ENCODE data around the gene TCFL5. TPM values are rescaled to one million over a fixed set of nuclear protein-coding genes. Genes with fewer than 3 reads are reported as not detected.
A peak's percentile ranks its signal among the peaks of the same experiment; 100 is the strongest.

TCFL5 gene
- total RNA-seq, 1 experiment from 2014 or later = 20.4 TPM

DNA sequence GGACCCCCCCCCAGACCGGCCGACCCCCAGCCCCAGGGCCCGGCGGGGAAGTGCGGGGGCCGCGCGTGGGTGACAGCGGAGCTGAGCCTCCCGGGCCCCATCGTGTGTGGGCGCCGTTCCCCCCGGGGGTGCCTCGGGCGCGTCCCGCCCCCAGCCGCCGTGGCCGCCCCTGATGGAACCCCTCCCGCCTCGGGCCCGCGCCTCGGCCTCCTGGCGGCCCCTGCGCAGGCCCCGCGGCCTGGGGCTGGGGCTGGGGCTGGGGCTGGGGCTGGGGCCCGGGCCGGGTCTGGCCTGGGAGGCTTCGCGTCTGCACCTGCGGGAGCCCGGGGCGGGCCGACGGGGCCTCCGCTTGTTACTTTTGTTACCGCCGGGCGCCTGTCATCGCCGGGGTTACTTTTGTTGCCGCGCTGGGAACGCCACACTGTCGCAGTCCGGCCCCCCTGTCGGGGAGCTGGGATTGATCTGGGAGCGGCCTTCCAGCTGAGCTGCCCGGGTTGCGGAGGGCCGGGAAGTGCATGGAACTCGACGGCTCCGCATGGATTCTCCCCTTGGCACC is 56.4 kb downstream of the TCFL5 start:
- no peak for DNase-seq (ENCODE audit: low spot score)
- H3K27ac Mint-ChIP-seq = no peak overlapping the region
- CTCF ChIA-PET = interaction anchor here (0.6 to 2.2 kb wide), 4 partner anchors 10 to 111 kb away, joined by 3 to 12 read pairs (median 4); no protein-coding TSS in a partner anchor
- H3K36me3 Mint-ChIP-seq = peaks cover 8% of the 10 kb centered on the region
- peak overlapping the region; percentile 71 for H3K4me3 Mint-ChIP-seq
- peaks cover 7% of the 10 kb centered on the region; the same call in 1 of the 2 replicates for H3K27me3 Mint-ChIP-seq (ENCODE audit: low read depth)
- peaks cover 11% of the 10 kb centered on the region for H3K4me1 Mint-ChIP-seq
- POLR2A ChIA-PET = interaction anchor here (1.7 kb wide), 1 partner anchor 10 kb away, joined by 7 read pairs; no protein-coding TSS in a partner anchor
- peak; percentile 13 for ATAC-seq
- TF ChIP-seq, protein P1, sequence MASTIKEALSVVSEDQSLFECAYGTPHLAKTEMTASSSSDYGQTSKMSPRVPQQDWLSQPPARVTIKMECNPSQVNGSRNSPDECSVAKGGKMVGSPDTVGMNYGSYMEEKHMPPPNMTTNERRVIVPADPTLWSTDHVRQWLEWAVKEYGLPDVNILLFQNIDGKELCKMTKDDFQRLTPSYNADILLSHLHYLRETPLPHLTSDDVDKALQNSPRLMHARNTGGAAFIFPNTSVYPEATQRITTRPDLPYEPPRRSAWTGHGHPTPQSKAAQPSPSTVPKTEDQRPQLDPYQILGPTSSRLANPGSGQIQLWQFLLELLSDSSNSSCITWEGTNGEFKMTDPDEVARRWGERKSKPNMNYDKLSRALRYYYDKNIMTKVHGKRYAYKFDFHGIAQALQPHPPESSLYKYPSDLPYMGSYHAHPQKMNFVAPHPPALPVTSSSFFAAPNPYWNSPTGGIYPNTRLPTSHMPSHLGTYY (CRISPR knock-in tag; IDR thresholded peaks at IDR 0.05) = no peak
- TF ChIP-seq, protein P2, sequence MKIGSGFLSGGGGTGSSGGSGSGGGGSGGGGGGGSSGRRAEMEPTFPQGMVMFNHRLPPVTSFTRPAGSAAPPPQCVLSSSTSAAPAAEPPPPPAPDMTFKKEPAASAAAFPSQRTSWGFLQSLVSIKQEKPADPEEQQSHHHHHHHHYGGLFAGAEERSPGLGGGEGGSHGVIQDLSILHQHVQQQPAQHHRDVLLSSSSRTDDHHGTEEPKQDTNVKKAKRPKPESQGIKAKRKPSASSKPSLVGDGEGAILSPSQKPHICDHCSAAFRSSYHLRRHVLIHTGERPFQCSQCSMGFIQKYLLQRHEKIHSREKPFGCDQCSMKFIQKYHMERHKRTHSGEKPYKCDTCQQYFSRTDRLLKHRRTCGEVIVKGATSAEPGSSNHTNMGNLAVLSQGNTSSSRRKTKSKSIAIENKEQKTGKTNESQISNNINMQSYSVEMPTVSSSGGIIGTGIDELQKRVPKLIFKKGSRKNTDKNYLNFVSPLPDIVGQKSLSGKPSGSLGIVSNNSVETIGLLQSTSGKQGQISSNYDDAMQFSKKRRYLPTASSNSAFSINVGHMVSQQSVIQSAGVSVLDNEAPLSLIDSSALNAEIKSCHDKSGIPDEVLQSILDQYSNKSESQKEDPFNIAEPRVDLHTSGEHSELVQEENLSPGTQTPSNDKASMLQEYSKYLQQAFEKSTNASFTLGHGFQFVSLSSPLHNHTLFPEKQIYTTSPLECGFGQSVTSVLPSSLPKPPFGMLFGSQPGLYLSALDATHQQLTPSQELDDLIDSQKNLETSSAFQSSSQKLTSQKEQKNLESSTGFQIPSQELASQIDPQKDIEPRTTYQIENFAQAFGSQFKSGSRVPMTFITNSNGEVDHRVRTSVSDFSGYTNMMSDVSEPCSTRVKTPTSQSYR (CRISPR knock-in tag; IDR thresholded peaks at IDR 0.05) = no peak
- TF ChIP-seq, protein P3, sequence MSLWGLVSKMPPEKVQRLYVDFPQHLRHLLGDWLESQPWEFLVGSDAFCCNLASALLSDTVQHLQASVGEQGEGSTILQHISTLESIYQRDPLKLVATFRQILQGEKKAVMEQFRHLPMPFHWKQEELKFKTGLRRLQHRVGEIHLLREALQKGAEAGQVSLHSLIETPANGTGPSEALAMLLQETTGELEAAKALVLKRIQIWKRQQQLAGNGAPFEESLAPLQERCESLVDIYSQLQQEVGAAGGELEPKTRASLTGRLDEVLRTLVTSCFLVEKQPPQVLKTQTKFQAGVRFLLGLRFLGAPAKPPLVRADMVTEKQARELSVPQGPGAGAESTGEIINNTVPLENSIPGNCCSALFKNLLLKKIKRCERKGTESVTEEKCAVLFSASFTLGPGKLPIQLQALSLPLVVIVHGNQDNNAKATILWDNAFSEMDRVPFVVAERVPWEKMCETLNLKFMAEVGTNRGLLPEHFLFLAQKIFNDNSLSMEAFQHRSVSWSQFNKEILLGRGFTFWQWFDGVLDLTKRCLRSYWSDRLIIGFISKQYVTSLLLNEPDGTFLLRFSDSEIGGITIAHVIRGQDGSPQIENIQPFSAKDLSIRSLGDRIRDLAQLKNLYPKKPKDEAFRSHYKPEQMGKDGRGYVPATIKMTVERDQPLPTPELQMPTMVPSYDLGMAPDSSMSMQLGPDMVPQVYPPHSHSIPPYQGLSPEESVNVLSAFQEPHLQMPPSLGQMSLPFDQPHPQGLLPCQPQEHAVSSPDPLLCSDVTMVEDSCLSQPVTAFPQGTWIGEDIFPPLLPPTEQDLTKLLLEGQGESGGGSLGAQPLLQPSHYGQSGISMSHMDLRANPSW (CRISPR knock-in tag; conservative IDR thresholded peaks at IDR 0.05; ENCODE audit: low read depth) = no peak
- TF ChIP-seq, protein P4, sequence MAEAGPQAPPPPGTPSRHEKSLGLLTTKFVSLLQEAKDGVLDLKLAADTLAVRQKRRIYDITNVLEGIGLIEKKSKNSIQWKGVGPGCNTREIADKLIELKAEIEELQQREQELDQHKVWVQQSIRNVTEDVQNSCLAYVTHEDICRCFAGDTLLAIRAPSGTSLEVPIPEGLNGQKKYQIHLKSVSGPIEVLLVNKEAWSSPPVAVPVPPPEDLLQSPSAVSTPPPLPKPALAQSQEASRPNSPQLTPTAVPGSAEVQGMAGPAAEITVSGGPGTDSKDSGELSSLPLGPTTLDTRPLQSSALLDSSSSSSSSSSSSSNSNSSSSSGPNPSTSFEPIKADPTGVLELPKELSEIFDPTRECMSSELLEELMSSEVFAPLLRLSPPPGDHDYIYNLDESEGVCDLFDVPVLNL (CRISPR knock-in tag; IDR thresholded peaks at IDR 0.05; ENCODE audit: borderline replicate concordance, low read depth) = no peak
- TF ChIP-seq TEAD4 (CRISPR knock-in tag; IDR thresholded peaks at IDR 0.05) (no peak), NR1H2 (CRISPR knock-in tag; IDR thresholded peaks at IDR 0.05) (no peak), TEAD1 (CRISPR knock-in tag; IDR thresholded peaks at IDR 0.05) (no peak), ESRRA (CRISPR knock-in tag; IDR thresholded peaks at IDR 0.05; ENCODE audit: borderline replicate concordance) (no peak)
- TF ChIP-seq, protein P5, sequence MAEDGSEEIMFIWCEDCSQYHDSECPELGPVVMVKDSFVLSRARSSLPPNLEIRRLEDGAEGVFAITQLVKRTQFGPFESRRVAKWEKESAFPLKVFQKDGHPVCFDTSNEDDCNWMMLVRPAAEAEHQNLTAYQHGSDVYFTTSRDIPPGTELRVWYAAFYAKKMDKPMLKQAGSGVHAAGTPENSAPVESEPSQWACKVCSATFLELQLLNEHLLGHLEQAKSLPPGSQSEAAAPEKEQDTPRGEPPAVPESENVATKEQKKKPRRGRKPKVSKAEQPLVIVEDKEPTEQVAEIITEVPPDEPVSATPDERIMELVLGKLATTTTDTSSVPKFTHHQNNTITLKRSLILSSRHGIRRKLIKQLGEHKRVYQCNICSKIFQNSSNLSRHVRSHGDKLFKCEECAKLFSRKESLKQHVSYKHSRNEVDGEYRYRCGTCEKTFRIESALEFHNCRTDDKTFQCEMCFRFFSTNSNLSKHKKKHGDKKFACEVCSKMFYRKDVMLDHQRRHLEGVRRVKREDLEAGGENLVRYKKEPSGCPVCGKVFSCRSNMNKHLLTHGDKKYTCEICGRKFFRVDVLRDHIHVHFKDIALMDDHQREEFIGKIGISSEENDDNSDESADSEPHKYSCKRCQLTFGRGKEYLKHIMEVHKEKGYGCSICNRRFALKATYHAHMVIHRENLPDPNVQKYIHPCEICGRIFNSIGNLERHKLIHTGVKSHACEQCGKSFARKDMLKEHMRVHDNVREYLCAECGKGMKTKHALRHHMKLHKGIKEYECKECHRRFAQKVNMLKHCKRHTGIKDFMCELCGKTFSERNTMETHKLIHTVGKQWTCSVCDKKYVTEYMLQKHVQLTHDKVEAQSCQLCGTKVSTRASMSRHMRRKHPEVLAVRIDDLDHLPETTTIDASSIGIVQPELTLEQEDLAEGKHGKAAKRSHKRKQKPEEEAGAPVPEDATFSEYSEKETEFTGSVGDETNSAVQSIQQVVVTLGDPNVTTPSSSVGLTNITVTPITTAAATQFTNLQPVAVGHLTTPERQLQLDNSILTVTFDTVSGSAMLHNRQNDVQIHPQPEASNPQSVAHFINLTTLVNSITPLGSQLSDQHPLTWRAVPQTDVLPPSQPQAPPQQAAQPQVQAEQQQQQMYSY (CRISPR knock-in tag; IDR thresholded peaks at IDR 0.05) = no peak
- H3K9me3 Mint-ChIP-seq = no peaks in the 10 kb centered on the region

DNA sequence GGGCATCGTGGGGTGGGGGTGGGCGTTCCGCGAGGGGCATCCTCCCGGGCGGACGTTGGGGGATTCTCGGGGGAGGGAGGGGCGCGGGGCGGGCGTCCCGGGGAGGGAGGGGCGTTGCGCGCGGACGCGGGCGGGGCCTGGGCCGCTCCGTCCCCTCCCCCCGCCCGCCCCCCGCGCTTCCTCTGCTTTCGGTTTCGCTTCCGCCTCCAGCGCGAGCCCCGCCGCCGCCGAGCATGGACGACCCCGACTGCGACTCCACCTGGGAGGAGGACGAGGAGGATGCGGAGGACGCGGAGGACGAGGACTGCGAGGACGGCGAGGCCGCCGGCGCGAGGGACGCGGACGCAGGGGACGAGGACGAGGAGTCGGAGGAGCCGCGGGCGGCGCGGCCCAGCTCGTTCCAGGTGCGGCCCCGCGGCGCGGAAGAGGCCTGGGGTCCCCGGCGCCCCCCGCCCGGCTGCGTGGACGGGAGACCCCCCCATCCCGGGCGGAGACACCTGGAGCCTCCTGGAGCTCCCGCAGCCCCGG is 56.9 kb downstream of the TCFL5 start, which contains the start of gene OGFR:
OGFR (plus strand) TSS at position 209 of the 528 bp plus-strand sequence; CDS start at position 234, 25 bp downstream.
- ChIA-PET CTCF (interaction anchor here (0.6 to 2.2 kb wide), 6 partner anchors 11 to 188 kb away, joined by 3 to 12 read pairs (median 4); partner anchors contain the start of gene TCFL5), POLR2A (no interaction called here)
- DNase-seq (ENCODE audit: low spot score) = peak; percentile 63
- peak within 1 kb of the TSS; percentile 85 for H3K4me3 Mint-ChIP-seq
- no peaks in the 10 kb centered on the region for H3K9me3 Mint-ChIP-seq
- H3K36me3 Mint-ChIP-seq = peaks cover 13% of the 10 kb centered on the region
- peaks cover 11% of the 10 kb centered on the region for H3K4me1 Mint-ChIP-seq
- 0 out of 2 replicates have a peak within 1 kb of the TSS, but pooled peaks have one; percentile 45 for H3K27ac Mint-ChIP-seq
- H3K27me3 Mint-ChIP-seq (ENCODE audit: low read depth) = peaks cover 7% of the 10 kb centered on the region; the same call in 1 of the 2 replicates
- peak; percentile 19; the same call in 1 of the 2 replicates for ATAC-seq
- TF ChIP-seq ZBTB21 (CRISPR knock-in tag; IDR thresholded peaks at IDR 0.05; ENCODE audit: borderline replicate concordance) = 0 out of 2 replicates have a peak, but pooled peaks have one; percentile 29
- TF ChIP-seq, protein P6, sequence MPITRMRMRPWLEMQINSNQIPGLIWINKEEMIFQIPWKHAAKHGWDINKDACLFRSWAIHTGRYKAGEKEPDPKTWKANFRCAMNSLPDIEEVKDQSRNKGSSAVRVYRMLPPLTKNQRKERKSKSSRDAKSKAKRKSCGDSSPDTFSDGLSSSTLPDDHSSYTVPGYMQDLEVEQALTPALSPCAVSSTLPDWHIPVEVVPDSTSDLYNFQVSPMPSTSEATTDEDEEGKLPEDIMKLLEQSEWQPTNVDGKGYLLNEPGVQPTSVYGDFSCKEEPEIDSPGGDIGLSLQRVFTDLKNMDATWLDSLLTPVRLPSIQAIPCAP (CRISPR knock-in tag; IDR thresholded peaks at IDR 0.05) = peak; percentile 95
- TF ChIP-seq JAZF1 (CRISPR knock-in tag; IDR thresholded peaks at IDR 0.05) = no peak
- no peak for TF ChIP-seq CREM (CRISPR knock-in tag; IDR thresholded peaks at IDR 0.05)
- no peak for TF ChIP-seq ZNF396 (CRISPR knock-in tag; IDR thresholded peaks at IDR 0.05; ENCODE audit: borderline replicate concordance)
- no peak for TF ChIP-seq ZNF317 (CRISPR knock-in tag; IDR thresholded peaks at IDR 0.05; ENCODE audit: borderline replicate concordance, low read depth)
- no peak for TF ChIP-seq ZNF671 (CRISPR knock-in tag; IDR thresholded peaks at IDR 0.05)
- no peak for TF ChIP-seq PRRX2 (CRISPR knock-in tag; IDR thresholded peaks at IDR 0.05)
- TF ChIP-seq ZNF219 (CRISPR knock-in tag; IDR thresholded peaks at IDR 0.05; ENCODE audit: borderline replicate concordance) = no peak
- peak; percentile 80 for TF ChIP-seq ZNF263 (CRISPR knock-in tag; IDR thresholded peaks at IDR 0.05; ENCODE audit: low read depth)
- peak; percentile 78; the same call in 1 of the 2 replicates for TF ChIP-seq IRF2 (CRISPR knock-in tag; IDR thresholded peaks at IDR 0.05; ENCODE audit: borderline replicate concordance, low read depth)

Data from WTC11 (cell line).